HepG2 (cell line): ENCODE measurements around the gene MICB. TPM values are rescaled to one million over a fixed set of nuclear protein-coding genes. Genes with fewer than 3 reads are reported as not detected.

Experiments
- ATAD3A ChIP-seq: sonication (generic); formaldehyde crosslinking; IDR thresholded peaks from 2 replicates; pipeline ENCODE4 v1.4.0; 2020; ENCODE audit warnings: missing genetic modification reagents
- CEBPB ChIP-seq: IDR thresholded peaks from 2 replicates; pipeline ENCODE4 v1.6.1; 2011; ENCODE audit warnings: low read depth, low read length, improper control_type of control experiment, borderline replicate concordance
- FLYWCH1 ChIP-seq: sonication (generic); formaldehyde crosslinking; IDR thresholded peaks from 2 replicates; pipeline ENCODE4 v1.8.1; 2023; ENCODE audit warnings: mild to moderate bottlenecking, missing genetic modification reagents
- HDAC1 ChIP-seq: sonication (generic); formaldehyde crosslinking; IDR thresholded peaks from 2 replicates; pipeline ENCODE4 v1.5.1; 2020; ENCODE audit warnings: mild to moderate bottlenecking, missing genetic modification reagents
- KLF6 ChIP-seq: IDR thresholded peaks from 2 replicates; pipeline ENCODE4 v1.8.0; 2016; ENCODE audit warnings: missing biosample characterization, missing genetic modification reagents
- MAZ ChIP-seq, 2 experiments: sonication (generic) in 1 of 2; formaldehyde crosslinking in 1 of 2; IDR thresholded peaks; 2 replicates each; pipeline versions ENCODE4 v1.5.0 to v1.6.1; 2012 to 2020; ENCODE audit warnings: low read depth in 2 of 2, mild to moderate bottlenecking in 2 of 2, borderline replicate concordance in 1 of 2, improper control_type of control experiment in 1 of 2, low read length in 1 of 2, missing genetic modification reagents in 1 of 2, moderate library complexity in 1 of 2
- PCBP1 ChIP-seq: fragments of 200-400 bp; formaldehyde crosslinking; IDR thresholded peaks from 2 replicates; pipeline ENCODE4 v1.6.1; 2017; ENCODE audit warnings: mild to moderate bottlenecking, low read depth, low read length, borderline replicate concordance
- POLR2AphosphoS2 ChIP-seq: IDR thresholded peaks from 2 replicates; pipeline ENCODE4 v1.6.1; 2011; ENCODE audit warnings: low read depth, low read length, improper control_type of control experiment
- REL ChIP-seq: sonication (generic); formaldehyde crosslinking; conservative IDR thresholded peaks from 2 replicates; pipeline ENCODE4 v1.8.0; 2022; ENCODE audit warnings: mild to moderate bottlenecking, missing genetic modification reagents, moderate library complexity
- ZNF331 ChIP-seq: sonication (generic); formaldehyde crosslinking; IDR thresholded peaks from 2 replicates; pipeline ENCODE4 v1.4.0; 2020; ENCODE audit warnings: missing genetic modification reagents
- ZNF44 ChIP-seq: sonication (generic); formaldehyde crosslinking; IDR thresholded peaks from 2 replicates; pipeline ENCODE4 v1.5.1; 2020; ENCODE audit warnings: mild to moderate bottlenecking, missing genetic modification reagents
- ZNF543 ChIP-seq: sonication (generic); formaldehyde crosslinking; IDR thresholded peaks from 2 replicates; pipeline ENCODE4 v1.4.0; 2020; ENCODE audit warnings: mild to moderate bottlenecking, missing genetic modification reagents
- polyA plus RNA-seq, 8 experiments: library from polyadenylated mRNA; depleted of rRNA in 3 of 8; stranded (reverse) in 7 of 8; unstranded in 1 of 8; fragments of >200 nt; fragmentation: Illumina TruSeq in 4 of 8; extraction: Trizol in 4 of 8; gene quantifications; 2 replicates each; pipeline versions ENCODE4 v1.2.1 to v1.2.3, GENCODE V29; 2011 to 2016; ENCODE audit warnings: low read depth in 4 of 8, missing spikeins in 1 of 8, mixed read lengths in 1 of 8; ENCODE audit not compliant: insufficient read depth in 1 of 8
- total RNA-seq, 5 experiments: library from RNA; depleted of rRNA; stranded (reverse); fragments of >200 nt; fragmentation: Illumina TruSeq; extraction: Trizol; gene quantifications; 2 replicates each; pipeline ENCODE4 v1.2.3, GENCODE V29; 2016; ENCODE audit warnings: low read depth in 1 of 5
- TF ChIP-seq, protein P1 (sequence below): sonication (generic); formaldehyde crosslinking; IDR thresholded peaks from 2 replicates; pipeline ENCODE4 v1.4.0; 2020; ENCODE audit warnings: missing genetic modification reagents

The MICB gene
- total and polyA plus RNA-seq, 2 of the 13 experiments (the other 11 are each of a cell fraction or from before 2014, with no cell fraction given) = 12.5 to 12.8 TPM

- TF ChIP-seq, protein P1, sequence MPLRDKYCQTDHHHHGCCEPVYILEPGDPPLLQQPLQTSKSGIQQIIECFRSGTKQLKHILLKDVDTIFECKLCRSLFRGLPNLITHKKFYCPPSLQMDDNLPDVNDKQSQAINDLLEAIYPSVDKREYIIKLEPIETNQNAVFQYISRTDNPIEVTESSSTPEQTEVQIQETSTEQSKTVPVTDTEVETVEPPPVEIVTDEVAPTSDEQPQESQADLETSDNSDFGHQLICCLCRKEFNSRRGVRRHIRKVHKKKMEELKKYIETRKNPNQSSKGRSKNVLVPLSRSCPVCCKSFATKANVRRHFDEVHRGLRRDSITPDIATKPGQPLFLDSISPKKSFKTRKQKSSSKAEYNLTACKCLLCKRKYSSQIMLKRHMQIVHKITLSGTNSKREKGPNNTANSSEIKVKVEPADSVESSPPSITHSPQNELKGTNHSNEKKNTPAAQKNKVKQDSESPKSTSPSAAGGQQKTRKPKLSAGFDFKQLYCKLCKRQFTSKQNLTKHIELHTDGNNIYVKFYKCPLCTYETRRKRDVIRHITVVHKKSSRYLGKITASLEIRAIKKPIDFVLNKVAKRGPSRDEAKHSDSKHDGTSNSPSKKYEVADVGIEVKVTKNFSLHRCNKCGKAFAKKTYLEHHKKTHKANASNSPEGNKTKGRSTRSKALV (CRISPR knock-in tag) = no peak
- 0 out of 2 replicates have a peak, but pooled peaks have one; percentile 63 for TF ChIP-seq PCBP1
- TF ChIP-seq ZNF543 (CRISPR knock-in tag) = no peak
- TF ChIP-seq CEBPB = no peak
- TF ChIP-seq HDAC1 (CRISPR knock-in tag) = no peak
- 0 out of 2 replicates have a peak, but pooled peaks have one; percentile 41 for TF ChIP-seq ZNF331 (CRISPR knock-in tag)
- TF ChIP-seq REL = no peak
- TF ChIP-seq FLYWCH1 (CRISPR knock-in tag) = no peak
- no peak for TF ChIP-seq ZNF44 (CRISPR knock-in tag)
- no peak for TF ChIP-seq POLR2AphosphoS2
- no peak for TF ChIP-seq KLF6 (CRISPR knock-in tag)
- TF ChIP-seq ATAD3A = no peak
- 0 out of 2 replicates have a peak, but pooled peaks have one; percentile 10 for TF ChIP-seq MAZ (IDR thresholded peaks at IDR 0.05; ENCODE audit: borderline replicate concordance, low read depth, low read length)
- TF ChIP-seq MAZ (CRISPR knock-in tag; IDR thresholded peaks at IDR 0.05; ENCODE audit: low read depth) = no peak
- TF ChIP-seq, all 625 proteins: peak for 53
Observed at GRCh38 chr6:31528821-31529328, 30.9 kb downstream of the MICB start, which contains the start of gene MCCD1 (continued).
